DMS 273 treated with DMSO at 0.1 percent for 48 hours (cell line): ENCODE results near the gene CHD9NB.

Experiments used
- DNase-seq: peaks from one replicate; lab custom pipeline; 2025; lab: John Stamatoyannopoulos, UW

Gene CHD9NB

GRCh38 chr16:53052519-53053501 lies at the start of gene CHD9NB:
Gene CHD9NB, minus strand, starts transcription at chr16:53052897. Its CDS starts 8,739 bp downstream, at chr16:53044158.
- DNase-seq = no peak

- DNase-seq = no peak
Measured at GRCh38 chr16:53100889-53101288, 48.2 kb upstream of the CHD9NB start.

GRCh38 chr16:53100131-53100748 lies 47.5 kb upstream of the CHD9NB start:
- no peak for DNase-seq

- peak; percentile 91 for DNase-seq
Measured at GRCh38 chr16:53099318-53100130, 46.8 kb upstream of the CHD9NB start.

GRCh38 chr16:53098526-53099317 lies 46.0 kb upstream of the CHD9NB start:
- peak; percentile 78 for DNase-seq

- no peak for DNase-seq
Measured at GRCh38 chr16:53097190-53097589, 44.5 kb upstream of the CHD9NB start.

GRCh38 chr16:53094013-53094630 lies 41.4 kb upstream of the CHD9NB start:
- DNase-seq = no peak

GRCh38 chr16:53093162-53093744 lies 40.6 kb upstream of the CHD9NB start:
- no peak for DNase-seq

GRCh38 chr16:53092284-53092683 lies 39.6 kb upstream of the CHD9NB start:
- DNase-seq = no peak

- DNase-seq = peak; percentile 97
Measured at GRCh38 chr16:53091466-53092211, 38.9 kb upstream of the CHD9NB start.

- peak; percentile 91 for DNase-seq
Measured at GRCh38 chr16:53090591-53091411, 38.1 kb upstream of the CHD9NB start.

- no peak for DNase-seq
Measured at GRCh38 chr16:53090286-53090590, 37.5 kb upstream of the CHD9NB start.

GRCh38 chr16:53089434-53090285 lies 37.0 kb upstream of the CHD9NB start:
- DNase-seq = no peak

GRCh38 chr16:53087101-53087500 lies 34.4 kb upstream of the CHD9NB start:
- no peak for DNase-seq

GRCh38 chr16:53085931-53086421 lies 33.3 kb upstream of the CHD9NB start:
- peak; percentile 88 for DNase-seq

- DNase-seq = peak; percentile 94
Measured at GRCh38 chr16:53085369-53085843, 32.7 kb upstream of the CHD9NB start.

- no peak for DNase-seq
Measured at GRCh38 chr16:53084746-53085334, 32.1 kb upstream of the CHD9NB start.
